IMR-90 (cell line): ENCODE measurements around the gene HTR3E. TPM values are rescaled to one million over a fixed set of nuclear protein-coding genes. Genes with fewer than 3 reads are reported as not detected.

Experiments used
- ATAC-seq: fragments of 200-7000 bp; cut with Tn5 transposase; 2 replicates; pipeline ENCODE4 v1.9.1; 2020; ENCODE audit warnings: low read depth, mild to moderate bottlenecking, moderate library complexity
- BruUV-seq: library from RNA; stranded (reverse); fragments of 400-500 nt; replicated peaks from 2 replicates; lab custom pipeline; 2021; lab: Mats Ljungman, UMichigan
- CTCF ChIA-PET: fragments of 300-600 bp; formaldehyde crosslinking; extraction: SDS; loops from one replicate; lab custom pipeline; 2021; ENCODE audit warnings: antibody characterized with exemption; lab: Yijun Ruan, JAX
- POLR2A ChIA-PET: fragments of 300-600 bp; sonication (Branson Sonifier 250); formaldehyde crosslinking; loops from one replicate; lab custom pipeline; 2022; ENCODE audit warnings: antibody characterized with exemption; ENCODE audit not compliant: unreplicated experiment; lab: Charles Lee
- DNase-seq: peaks from one replicate; pipeline ENCODE4 v3.0.0; 2013
- H2AFZ ChIP-seq: replicated peaks from 2 replicates; pipeline ENCODE3; 2013; ENCODE audit warnings: low read length, mild to moderate bottlenecking; ENCODE audit not compliant: poor library complexity
- H2AK5ac ChIP-seq: 2 replicates; pipeline ENCODE4 v1.6.1; 2013; ENCODE audit warnings: low read depth, low read length, inconsistent platforms
- H2AK9ac ChIP-seq: replicated peaks from 2 replicates; pipeline ENCODE3; 2013; ENCODE audit warnings: mild to moderate bottlenecking, low read depth, low read length, moderate library complexity; ENCODE audit not compliant: poor library complexity
- H2BK120ac ChIP-seq: 2 replicates; pipeline ENCODE4 v1.6.1; 2013; ENCODE audit warnings: low read depth, low read length, inconsistent platforms
- H2BK15ac ChIP-seq: 3 replicates; pipeline ENCODE4 v1.6.1; 2013; ENCODE audit warnings: low read depth, low read length, inconsistent platforms
- H2BK20ac ChIP-seq: 2 replicates; pipeline ENCODE4 v1.6.1; 2013; ENCODE audit warnings: low read depth, mild to moderate bottlenecking, inconsistent platforms, low read length, moderate library complexity
- H2BK5ac ChIP-seq: 2 replicates; pipeline ENCODE4 v1.6.1; 2013; ENCODE audit warnings: mild to moderate bottlenecking, low read depth, low read length, inconsistent platforms; ENCODE audit not compliant: poor library complexity, severe bottlenecking
- H3K14ac ChIP-seq: replicated peaks from 2 replicates; pipeline ENCODE4 v1.6.1; 2013; ENCODE audit warnings: low read depth, low read length, inconsistent platforms
- H3K18ac ChIP-seq: 2 replicates; pipeline ENCODE4 v1.6.1; 2013; ENCODE audit warnings: low read depth, low read length, control low read depth
- H3K23ac ChIP-seq: 2 replicates; pipeline ENCODE4 v1.6.1; 2013; ENCODE audit warnings: low read depth, low read length, inconsistent platforms
- H3K27ac ChIP-seq: 2 replicates; pipeline ENCODE4 v1.5.1; 2013; ENCODE audit warnings: mild to moderate bottlenecking, control low read depth, low read length; ENCODE audit not compliant: insufficient read depth
- H3K27me3 ChIP-seq: 2 replicates; pipeline ENCODE4 v1.6.1; 2013; ENCODE audit warnings: low read length; ENCODE audit not compliant: control insufficient read depth, insufficient read depth
- H3K36me3 ChIP-seq: 2 replicates; pipeline ENCODE4 v1.6.1; 2013; ENCODE audit warnings: low read length, mixed read lengths; ENCODE audit not compliant: control insufficient read depth, insufficient read depth
- H3K4ac ChIP-seq: 2 replicates; pipeline ENCODE4 v1.6.1; 2013; ENCODE audit warnings: low read depth, low read length, inconsistent platforms
- H3K4me1 ChIP-seq: 2 replicates; pipeline ENCODE4 v1.6.1; 2013; ENCODE audit warnings: low read length, mixed read lengths; ENCODE audit not compliant: control insufficient read depth, insufficient read depth
- H3K4me2 ChIP-seq: 2 replicates; pipeline ENCODE4 v1.6.1; 2013; ENCODE audit warnings: low read depth, mild to moderate bottlenecking, control low read depth, low read length, moderate library complexity
- H3K4me3 ChIP-seq: 2 replicates; pipeline ENCODE4 v1.5.1; 2013; ENCODE audit warnings: low read depth, mild to moderate bottlenecking, control low read depth, low read length, moderate library complexity; ENCODE audit not compliant: insufficient read depth
- H3K56ac ChIP-seq: 2 replicates; pipeline ENCODE4 v1.6.1; 2013; ENCODE audit warnings: low read length, inconsistent platforms; ENCODE audit not compliant: insufficient read depth; ENCODE audit errors: extremely low read depth
- H3K79me1 ChIP-seq, 2 experiments: 2 replicates each; pipeline ENCODE4 v1.6.1; 2013; ENCODE audit warnings: low read length in 2 of 2, inconsistent platforms in 1 of 2, low read depth in 1 of 2
- H3K9ac ChIP-seq: 2 replicates; pipeline ENCODE4 v1.6.1; 2013; ENCODE audit warnings: low read depth, low read length, control low read depth
- H3K9me1 ChIP-seq: 2 replicates; pipeline ENCODE4 v1.6.1; 2013; ENCODE audit warnings: low read length, inconsistent platforms; ENCODE audit not compliant: insufficient read depth
- H3K9me3 ChIP-seq: 2 replicates; pipeline ENCODE4 v1.6.1; 2013; ENCODE audit warnings: low read length; ENCODE audit not compliant: control insufficient read depth, insufficient read depth
- H4K20me1 ChIP-seq: 2 replicates; pipeline ENCODE4 v1.6.1; 2013; ENCODE audit warnings: low read length, inconsistent platforms; ENCODE audit not compliant: insufficient read depth
- H4K5ac ChIP-seq: 2 replicates; pipeline ENCODE4 v1.6.1; 2013; ENCODE audit warnings: mild to moderate bottlenecking, low read depth, low read length, control low read depth
- H4K8ac ChIP-seq, 2 experiments: 2 replicates each; pipeline ENCODE4 v1.6.1; 2013; ENCODE audit warnings: low read depth in 2 of 2, low read length in 2 of 2, control low read depth in 1 of 2, inconsistent platforms in 1 of 2
- H4K91ac ChIP-seq: 2 replicates; pipeline ENCODE4 v1.6.1; 2013; ENCODE audit warnings: low read depth, low read length, inconsistent platforms; ENCODE audit not compliant: insufficient read depth
- BHLHE40 ChIP-seq: fragments of 150-350 bp; IDR thresholded peaks from 2 replicates; pipeline ENCODE4 v1.6.1; 2016; ENCODE audit warnings: mild to moderate bottlenecking, low read depth, low read length
- CEBPB ChIP-seq: IDR thresholded peaks from 2 replicates; pipeline ENCODE4 v1.6.1; 2012; ENCODE audit warnings: low read depth, low read length, improper control_type of control experiment
- CHD1 ChIP-seq: IDR thresholded peaks from 2 replicates; pipeline ENCODE4 v1.6.1; 2012; ENCODE audit warnings: low read depth, low read length, improper control_type of control experiment
- FOS ChIP-seq: fragments of 150-350 bp; IDR thresholded peaks from 2 replicates; pipeline ENCODE4 v1.6.1; 2016; ENCODE audit warnings: low read depth, low read length
- MAZ ChIP-seq: IDR thresholded peaks from 2 replicates; pipeline ENCODE4 v1.6.1; 2012; ENCODE audit warnings: low read depth, mild to moderate bottlenecking, low read length, improper control_type of control experiment, moderate library complexity, borderline replicate concordance
- MXI1 ChIP-seq: IDR thresholded peaks from 2 replicates; pipeline ENCODE4 v1.6.1; 2012; ENCODE audit warnings: low read depth, mild to moderate bottlenecking, low read length, moderate library complexity, borderline replicate concordance
- NFE2L2 ChIP-seq: fragments of 150-350 bp; IDR thresholded peaks from 2 replicates; pipeline ENCODE4 v1.6.1; 2016; ENCODE audit warnings: low read depth, mild to moderate bottlenecking, low read length
- POLR2A ChIP-seq: IDR thresholded peaks from 2 replicates; pipeline ENCODE4 v1.6.1; 2012; ENCODE audit warnings: mild to moderate bottlenecking, low read depth, low read length
- RAD21 ChIP-seq: IDR thresholded peaks from 2 replicates; pipeline ENCODE4 v1.6.1; 2012; ENCODE audit warnings: low read length, improper control_type of control experiment
- RCOR1 ChIP-seq: IDR thresholded peaks from 2 replicates; pipeline ENCODE4 v1.6.1; 2012; ENCODE audit warnings: mild to moderate bottlenecking, low read length, improper control_type of control experiment; ENCODE audit not compliant: insufficient replicate concordance
- WGBS, 2 experiments: methylation state at CpG; one replicate each; pipeline versions ENCODE4 v1.1.5 to v1.1.7; 2013; ENCODE audit warnings: missing lambda C conversion rate in 2 of 2; ENCODE audit not compliant: insufficient read length in 1 of 2; ENCODE audit errors: extremely low coverage in 2 of 2; 5-methylcytosine and 5-hydroxymethylcytosine counted together
- dilution Hi-C: fragments of 300-500 bp; cut with HindIII; formaldehyde crosslinking; loops from one replicate; pipeline ENCODE4 v1.14.3; 2018; ENCODE audit warnings: low sequenced_read_pairs; ENCODE audit not compliant: unreplicated experiment
- in situ Hi-C: fragments of 300-500 bp; cut with MboI; formaldehyde crosslinking; loops from 3 replicates; pipeline ENCODE4 v1.14.3; 2019; ENCODE audit warnings: low sequenced_read_pairs, inconsistent platforms, mixed read lengths
- intact Hi-C: fragments of 100-400 bp; cut with micrococcal nuclease; formaldehyde crosslinking; loops from 2 replicates; pipeline ENCODE4 v1.10.0; 2022
- polyA plus RNA-seq, 3 experiments: library from polyadenylated mRNA; depleted of rRNA; stranded (reverse); fragments of >200 nt; gene quantifications; 2 replicates each; pipeline ENCODE4 v1.2.3, GENCODE V29; 2012; ENCODE audit warnings: low replicate concordance in 1 of 3
- total RNA-seq: library from RNA; depleted of rRNA; stranded (reverse); fragments of >200 nt; gene quantifications from 2 replicates; pipeline ENCODE4 v1.2.3, GENCODE V29; 2012
- TF ChIP-seq, protein P1 (sequence below): conservative IDR thresholded peaks from 2 replicates; pipeline ENCODE4 v1.5.1; 2012; ENCODE audit warnings: mild to moderate bottlenecking, low read depth, low read length, improper control_type of control experiment

The HTR3E gene
- total and polyA plus RNA-seq, 2 of the 4 experiments (the other 2 are of a cell fraction): not detected

DNA sequence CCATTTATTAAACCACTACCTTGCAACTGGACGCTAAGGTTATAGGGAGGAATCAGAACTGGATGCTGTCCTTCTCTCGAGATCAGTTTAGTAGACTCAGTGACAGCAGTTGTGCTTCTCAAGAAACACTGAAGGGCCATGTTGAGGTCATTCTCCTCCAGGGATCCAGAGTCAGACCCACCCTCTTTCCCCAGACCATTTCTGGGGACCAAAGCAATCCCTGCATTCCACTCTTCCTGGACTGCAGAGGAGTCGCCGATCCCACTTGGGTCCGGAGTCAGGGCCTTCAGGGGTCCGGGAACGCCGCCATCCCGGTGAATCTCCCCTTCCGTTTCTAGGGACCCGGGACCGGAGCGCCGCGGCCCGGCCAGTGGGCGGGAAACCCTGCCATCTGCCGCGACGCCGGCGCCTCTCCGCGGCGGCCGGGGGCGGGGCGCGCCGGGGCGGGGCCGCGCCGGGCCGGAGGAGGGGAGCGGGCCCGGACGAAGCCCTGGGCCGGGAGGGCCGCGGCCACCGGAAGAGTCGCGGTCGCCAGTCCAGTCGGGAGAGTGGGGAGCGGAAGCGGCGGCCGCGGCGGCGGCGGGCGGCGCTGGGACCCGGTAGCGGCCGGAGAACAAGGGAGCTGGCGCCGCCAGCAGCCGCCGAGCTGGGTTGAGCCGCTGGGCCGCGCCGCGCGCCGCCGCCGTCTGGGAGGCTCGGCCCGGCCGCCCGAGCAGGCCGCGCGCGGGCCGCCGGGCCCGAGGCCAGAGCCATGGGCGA lies 58.2 kb downstream of the HTR3E start, which contains the start of gene DVL3:
Gene DVL3 (plus strand): TSS at position 493 of the 759 bp plus-strand sequence. CDS start 259 bp downstream, at position 752.
- peak within 1 kb of the TSS; percentile 97 for H3K23ac ChIP-seq
- H2BK120ac ChIP-seq: peak within 1 kb of the TSS; percentile 84
- ChIA-PET CTCF (no interaction called here), POLR2A (no interaction called here)
- no TSS peak for BruUV-seq
- peak within 1 kb of the TSS; percentile 97 for H2AK9ac ChIP-seq
- DNase-seq (peak; percentile 52), ATAC-seq (peak; percentile 85)
- 0 out of 3 replicates have a peak within 1 kb of the TSS, but pooled peaks have one; percentile 20 for H2BK15ac ChIP-seq
- peaks cover 4% of the 10 kb centered on the region; the same call in 1 of the 2 replicates for H3K36me3 ChIP-seq
- peak within 1 kb of the TSS; percentile 93 for H4K5ac ChIP-seq
- peak within 1 kb of the TSS; percentile 97 for H3K14ac ChIP-seq
- peaks cover 8% of the 10 kb centered on the region; the same call in 1 of the 2 replicates for H3K9me1 ChIP-seq
- TF ChIP-seq, protein P1, sequence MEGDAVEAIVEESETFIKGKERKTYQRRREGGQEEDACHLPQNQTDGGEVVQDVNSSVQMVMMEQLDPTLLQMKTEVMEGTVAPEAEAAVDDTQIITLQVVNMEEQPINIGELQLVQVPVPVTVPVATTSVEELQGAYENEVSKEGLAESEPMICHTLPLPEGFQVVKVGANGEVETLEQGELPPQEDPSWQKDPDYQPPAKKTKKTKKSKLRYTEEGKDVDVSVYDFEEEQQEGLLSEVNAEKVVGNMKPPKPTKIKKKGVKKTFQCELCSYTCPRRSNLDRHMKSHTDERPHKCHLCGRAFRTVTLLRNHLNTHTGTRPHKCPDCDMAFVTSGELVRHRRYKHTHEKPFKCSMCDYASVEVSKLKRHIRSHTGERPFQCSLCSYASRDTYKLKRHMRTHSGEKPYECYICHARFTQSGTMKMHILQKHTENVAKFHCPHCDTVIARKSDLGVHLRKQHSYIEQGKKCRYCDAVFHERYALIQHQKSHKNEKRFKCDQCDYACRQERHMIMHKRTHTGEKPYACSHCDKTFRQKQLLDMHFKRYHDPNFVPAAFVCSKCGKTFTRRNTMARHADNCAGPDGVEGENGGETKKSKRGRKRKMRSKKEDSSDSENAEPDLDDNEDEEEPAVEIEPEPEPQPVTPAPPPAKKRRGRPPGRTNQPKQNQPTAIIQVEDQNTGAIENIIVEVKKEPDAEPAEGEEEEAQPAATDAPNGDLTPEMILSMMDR: no peak
- peak; percentile 61; the same call in 1 of the 2 replicates for TF ChIP-seq MAZ
- TF ChIP-seq BHLHE40: no peak
- no peak for TF ChIP-seq CEBPB
- no peak for TF ChIP-seq CHD1
- TF ChIP-seq FOS: no peak
- no peak for TF ChIP-seq RAD21
- TF ChIP-seq POLR2A: peak; percentile 59
- TF ChIP-seq RCOR1: no peak
- TF ChIP-seq MXI1: 0 out of 2 replicates have a peak, but pooled peaks have one; percentile 40
- no peak for TF ChIP-seq NFE2L2
- no peak within 1 kb of the TSS for H2BK20ac ChIP-seq
- H3K4me2 ChIP-seq: peak within 1 kb of the TSS; percentile 99
- H3K27me3 ChIP-seq: no peaks in the 10 kb centered on the region
- H3K79me1 ChIP-seq: peaks cover 9 to 48% of the 10 kb centered on the region in 2 experiments; a peak in 3 of 4 replicates
- intact Hi-C loops (loop anchor here (1.0 kb wide), 1 partner anchor 21 kb away; no protein-coding TSS in a partner anchor), dilution Hi-C loops (no loop called here), in situ Hi-C loops (no loop called here)
- H2AFZ ChIP-seq: peak within 1 kb of the TSS; percentile 99
- H4K91ac ChIP-seq: peak within 1 kb of the TSS; percentile 95
- no peaks in the 10 kb centered on the region for H3K9me3 ChIP-seq
- peaks cover 39% of the 10 kb centered on the region for H4K20me1 ChIP-seq
- peak within 1 kb of the TSS; percentile 89 for H3K56ac ChIP-seq
- peak within 1 kb of the TSS; percentile 97 for H2AK5ac ChIP-seq
- peak within 1 kb of the TSS; percentile 93 to 95 for H4K8ac ChIP-seq
- H2BK5ac ChIP-seq: peak within 1 kb of the TSS; percentile 91
- H3K18ac ChIP-seq: peak within 1 kb of the TSS; percentile 96
- H3K4me1 ChIP-seq: peaks cover 9% of the 10 kb centered on the region
- WGBS, 2 experiments: 1% methylated on average over 42 of the region's 84 CpGs; no CpG with 5 or more reads in 1 of the 2 experiments
- peak within 1 kb of the TSS; percentile 98 for H3K4ac ChIP-seq
- H3K27ac ChIP-seq: peak within 1 kb of the TSS; percentile 96
- peak within 1 kb of the TSS; percentile 98 for H3K9ac ChIP-seq
- H3K4me3 ChIP-seq: peak within 1 kb of the TSS; percentile 99
